ENCODE measurements around the gene LYPD8.

The LYPD8 gene

DNA sequence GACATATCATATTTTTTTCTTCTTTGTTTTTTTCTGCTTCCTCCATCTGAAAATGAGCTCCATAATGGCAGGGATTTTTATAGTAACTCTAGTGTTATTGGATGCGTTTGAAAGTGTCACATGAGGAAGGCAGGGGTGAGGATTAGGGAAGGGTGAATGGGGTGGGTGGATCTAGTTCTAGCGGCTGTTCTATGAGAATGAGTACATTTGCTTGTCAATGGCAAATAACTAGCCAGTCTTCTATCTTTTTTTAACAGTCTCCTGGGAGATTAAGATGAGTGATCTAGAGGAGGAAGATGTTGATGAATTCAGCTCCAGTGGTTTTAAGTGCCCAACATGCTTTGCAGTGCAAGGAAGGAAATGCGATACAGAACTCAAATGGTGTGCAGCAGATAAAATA lies 58.8 kb downstream of the LYPD8 start:
- no peak for DNase-seq

DNA sequence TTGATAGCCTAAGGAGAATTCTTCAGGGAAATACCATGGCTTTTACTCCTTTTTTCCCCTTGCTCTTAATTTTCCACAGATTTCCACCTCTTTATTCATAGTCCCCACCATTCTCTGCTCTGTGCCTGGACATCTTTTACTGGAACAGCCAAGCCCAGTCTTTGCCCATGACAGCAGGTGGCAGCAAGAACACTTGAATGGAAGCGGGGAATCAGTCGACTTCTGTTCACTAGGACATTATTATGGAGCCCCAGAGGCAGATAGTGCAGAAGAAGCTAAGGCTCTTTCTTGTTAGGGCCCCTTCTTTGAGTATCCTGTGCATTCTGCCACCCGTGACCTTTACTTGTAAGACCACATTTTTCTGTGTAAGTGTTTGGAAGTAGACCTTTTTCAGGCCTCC lies 59.3 kb downstream of the LYPD8 start:
- no peak for DNase-seq

DNA sequence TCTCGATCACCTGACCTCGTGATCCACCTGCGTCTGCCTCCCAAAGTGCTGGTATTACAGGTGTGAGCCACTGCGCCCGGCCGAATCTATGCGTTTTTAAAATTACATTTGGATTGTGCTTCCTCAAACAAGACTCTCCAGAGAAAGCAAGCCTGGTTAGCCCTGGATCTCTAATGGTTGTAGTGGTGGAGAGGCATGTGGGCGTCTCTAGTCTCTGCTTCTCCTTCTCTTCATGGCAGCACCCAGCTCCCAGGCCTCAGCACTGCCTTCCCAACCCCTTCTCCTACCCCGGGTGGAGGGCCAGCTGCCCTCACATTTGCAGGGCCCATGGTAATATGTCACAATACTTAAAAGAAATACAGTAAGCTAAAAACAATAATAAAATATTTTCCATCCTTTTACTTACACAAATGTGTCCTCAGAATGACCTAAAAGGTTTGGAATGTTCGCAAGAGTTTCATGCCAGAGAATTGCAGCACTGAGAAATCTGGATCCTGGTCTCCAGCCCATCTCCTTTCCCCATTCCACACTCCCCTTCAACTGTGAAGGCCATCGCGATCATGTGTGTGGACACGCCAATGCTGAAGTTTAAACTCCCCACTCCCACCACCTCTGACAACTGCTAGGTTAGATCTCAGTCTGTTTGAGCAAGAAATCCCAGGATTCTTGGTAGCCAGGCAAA lies 60.0 kb downstream of the LYPD8 start:
- DNase-seq, result no peak

DNA sequence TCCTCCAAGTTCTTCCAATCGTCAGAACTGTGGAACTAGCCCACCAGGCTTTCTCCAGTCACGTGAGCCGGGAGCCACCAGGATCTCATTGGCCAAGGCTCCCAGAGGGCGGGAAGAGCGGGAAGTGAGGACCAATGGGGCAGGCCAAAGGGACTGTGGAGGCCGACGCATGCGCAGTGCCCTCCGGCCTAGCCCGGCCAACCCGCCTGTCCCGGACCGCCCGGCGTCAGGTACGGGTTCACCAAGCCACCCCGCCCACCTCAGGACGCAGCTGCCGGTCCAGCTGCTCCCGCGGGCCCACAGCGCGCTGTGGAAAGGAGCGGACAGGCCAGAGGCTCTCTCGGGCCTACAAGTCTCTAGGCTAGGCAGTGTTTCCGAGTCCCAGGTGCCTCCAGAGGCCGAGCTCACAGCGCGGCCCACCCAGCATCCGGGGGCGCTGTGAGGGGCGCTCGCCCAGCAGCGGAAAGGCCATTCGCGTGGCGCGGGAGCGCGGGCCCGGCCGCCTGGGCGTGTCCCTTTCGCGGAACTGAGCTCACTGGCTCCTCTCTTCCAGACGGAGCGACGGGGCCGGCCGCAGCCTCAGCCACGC lies 63.9 kb downstream of the LYPD8 start:
- DNase-seq, result no peak

Data from fibroblast of skin of right quadriceps (primary cell).